Activated CD4-positive, alpha-beta T cell treated with anti-CD3 and anti-CD28 coated beads, Interleukin-2, amount 50 U/mL, for 1 hour (primary cell): ENCODE measurements around the gene PLB1.

ENCODE experiments used
- DNase-seq: peaks from one replicate; pipeline ENCODE4 v3.0.0-alpha.2; 2020

Gene PLB1

DNA sequence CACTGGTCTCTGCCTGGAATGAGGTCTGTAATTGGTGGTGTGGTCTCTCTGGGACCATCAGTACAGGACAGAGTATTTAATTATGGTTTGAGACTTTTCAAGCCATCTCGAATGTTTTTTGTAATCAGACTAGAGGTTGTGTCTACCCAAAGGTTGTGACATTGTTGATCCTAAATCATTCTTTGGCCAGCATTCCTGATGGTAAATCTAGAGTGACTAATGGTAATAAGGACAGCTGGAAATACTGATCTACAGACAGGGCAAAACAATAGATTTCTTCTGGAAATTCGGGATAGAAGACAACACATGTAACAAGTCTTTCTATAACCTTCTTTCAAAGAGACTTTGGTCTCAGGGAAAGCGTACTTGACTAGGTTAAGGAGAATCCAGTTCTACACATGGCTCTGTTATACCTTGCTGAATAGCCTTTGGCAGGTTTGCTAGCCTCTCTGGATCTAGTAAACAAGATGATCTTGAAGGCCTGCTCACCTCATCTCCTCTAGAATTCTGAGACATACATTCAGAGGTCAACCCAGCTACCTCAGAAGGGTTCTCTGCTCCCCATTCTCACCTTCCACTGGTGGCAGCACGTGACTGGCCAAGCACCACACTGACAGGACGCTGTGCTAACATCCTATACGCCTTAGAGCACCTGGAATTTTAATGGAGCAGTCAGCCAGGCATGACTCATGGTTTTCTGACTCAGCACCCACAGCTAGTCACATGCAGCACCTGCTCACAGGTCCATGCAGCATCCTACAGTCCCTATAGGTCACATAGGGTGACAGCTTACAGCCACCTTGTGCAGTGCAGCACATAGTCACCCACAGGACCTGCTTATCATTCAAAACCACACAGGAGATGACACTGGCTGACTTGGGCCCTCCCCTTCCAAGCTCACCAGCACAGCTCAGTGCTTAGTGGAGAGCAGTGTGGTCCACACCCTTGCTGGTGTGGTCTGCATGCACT, 12.2 kb downstream of the PLB1 start:
- no peak for DNase-seq

DNA sequence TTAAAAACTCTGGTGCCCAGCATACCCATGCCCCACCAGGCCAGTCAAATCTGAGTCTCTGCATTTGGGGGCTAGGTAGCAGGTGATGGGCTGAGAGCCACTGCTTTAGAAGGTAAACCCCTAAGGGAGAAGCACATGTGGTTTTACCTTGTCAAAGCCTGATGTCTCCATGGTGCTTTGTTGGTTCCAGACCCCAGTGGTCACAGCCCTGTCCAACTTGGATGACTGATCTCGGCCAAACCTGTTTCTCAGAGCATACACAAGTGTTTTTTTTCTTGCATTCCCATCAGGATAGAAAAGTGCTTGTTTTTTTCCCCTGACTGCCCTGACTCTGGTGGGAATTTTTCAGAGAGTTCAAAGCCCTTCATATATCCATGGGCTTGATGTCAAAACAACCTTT, 13.5 kb downstream of the PLB1 start:
- no peak for DNase-seq

DNA sequence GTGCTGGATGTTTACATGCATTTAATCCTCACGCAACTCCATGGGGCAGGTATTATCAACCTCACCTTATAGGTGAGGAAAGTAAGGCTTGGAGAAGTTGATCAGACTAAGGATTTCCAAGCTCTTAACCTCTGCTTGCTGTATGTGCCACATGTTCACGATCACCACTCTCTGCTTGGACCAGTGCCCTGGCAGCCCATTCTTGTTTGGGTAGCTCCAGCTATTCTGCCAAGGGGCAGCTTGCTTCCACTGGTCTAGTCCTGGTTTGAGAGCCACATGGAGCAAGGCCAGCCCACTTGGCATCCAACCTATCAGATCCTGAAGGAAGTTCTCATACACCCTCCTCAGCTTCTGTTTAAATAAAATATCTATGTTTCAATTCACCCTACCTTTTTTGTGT, 14.3 kb downstream of the PLB1 start:
- no peak for DNase-seq

DNA sequence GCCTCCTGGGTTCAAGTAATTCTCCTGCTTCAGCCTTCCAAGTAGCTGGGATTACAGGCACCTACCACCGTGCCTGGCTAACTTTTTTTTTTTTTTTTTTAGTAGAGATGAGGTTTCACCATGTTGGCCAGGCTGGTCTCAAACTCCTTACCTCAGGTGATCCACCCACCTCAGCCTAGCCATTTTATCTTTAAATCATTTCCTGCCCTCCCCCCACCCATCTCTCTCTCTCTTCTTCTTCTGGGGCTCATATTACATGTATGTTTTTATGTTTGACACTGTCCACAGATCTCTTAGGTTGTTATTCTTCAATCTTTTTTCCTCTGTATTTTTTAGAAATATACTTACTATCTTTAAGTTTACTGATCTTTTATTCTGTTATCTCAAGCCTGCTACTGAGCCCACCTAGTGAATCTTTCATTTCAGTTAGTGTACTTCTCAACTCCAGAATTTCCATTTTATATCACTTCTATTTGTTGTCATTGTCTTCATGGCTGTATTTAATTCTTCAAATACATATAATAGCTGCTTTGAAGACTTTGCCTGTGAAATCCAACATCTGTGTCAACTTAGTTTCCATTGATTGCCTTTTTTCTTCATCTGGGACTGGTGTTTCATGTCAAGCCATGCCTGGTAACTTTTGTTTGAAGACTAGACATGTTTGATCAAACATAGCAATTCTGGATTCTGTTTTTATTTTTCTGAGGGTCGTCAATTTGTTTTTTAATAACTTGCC, 16.2 kb downstream of the PLB1 start:
- no peak for DNase-seq

DNA sequence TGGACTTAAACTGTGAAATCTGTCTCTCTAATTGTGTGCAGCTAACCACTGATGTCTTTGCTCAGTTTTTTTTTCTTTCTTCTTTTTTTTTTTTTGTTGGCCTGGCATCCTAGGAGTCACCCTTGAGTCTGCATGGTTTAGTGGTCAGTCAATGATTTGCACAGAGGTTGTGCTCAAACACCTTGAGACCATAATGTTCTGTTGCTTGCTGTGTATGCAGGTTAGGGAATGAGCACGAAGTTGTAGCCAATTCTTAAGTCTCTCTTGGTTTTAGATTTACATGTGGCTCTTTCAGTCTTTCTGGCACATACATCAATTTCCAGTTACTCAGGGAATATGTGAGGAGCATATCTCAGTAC, 16.7 kb downstream of the PLB1 start:
- no peak for DNase-seq

DNA sequence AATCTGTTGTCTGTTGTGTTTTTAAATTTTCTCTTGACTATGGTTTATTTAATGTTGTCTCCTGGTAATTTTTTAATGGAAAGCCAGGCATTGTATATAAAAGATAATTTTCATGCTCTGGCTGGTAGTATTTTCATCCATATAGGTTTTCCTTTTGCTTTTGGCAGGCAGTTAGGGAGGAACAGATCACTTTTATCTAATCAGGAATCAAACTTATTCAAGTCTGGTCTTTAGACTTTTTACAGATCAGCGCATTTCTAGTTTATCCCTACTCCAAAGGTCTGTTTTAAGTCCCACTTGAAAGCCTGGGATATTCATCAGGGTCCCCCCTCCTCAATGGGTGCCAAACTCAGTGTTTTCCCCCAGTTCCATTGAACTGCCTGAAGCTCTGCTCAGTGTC, 17.2 kb downstream of the PLB1 start:
- no peak for DNase-seq

DNA sequence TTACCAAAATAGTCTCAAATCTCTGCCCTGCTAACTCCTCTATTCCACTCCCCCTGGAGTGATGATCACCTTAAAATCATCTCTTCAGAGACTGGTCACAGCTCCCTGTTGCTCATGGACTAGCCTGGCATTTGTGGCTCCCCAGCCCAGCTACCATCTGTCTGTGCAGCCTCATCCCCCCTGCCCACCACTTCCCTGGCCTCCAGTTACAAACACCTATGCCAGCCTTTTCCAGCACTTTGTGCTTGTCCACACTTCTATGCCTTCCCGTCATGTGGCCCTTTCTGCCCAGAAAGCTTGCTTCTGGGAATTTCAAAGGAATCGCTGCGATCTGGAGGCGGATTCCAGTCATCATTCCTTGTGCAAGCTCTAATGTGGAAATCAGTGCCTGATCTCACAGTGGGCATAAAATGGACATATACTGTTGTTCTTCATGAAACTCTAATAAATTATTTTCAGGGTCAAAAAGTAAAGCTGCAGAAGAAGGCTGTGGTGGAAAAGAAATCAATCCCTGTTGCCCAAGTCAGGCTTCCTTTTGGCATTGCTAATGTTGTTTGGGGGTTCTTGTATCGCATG, 19.4 kb downstream of the PLB1 start:
- no peak for DNase-seq

DNA sequence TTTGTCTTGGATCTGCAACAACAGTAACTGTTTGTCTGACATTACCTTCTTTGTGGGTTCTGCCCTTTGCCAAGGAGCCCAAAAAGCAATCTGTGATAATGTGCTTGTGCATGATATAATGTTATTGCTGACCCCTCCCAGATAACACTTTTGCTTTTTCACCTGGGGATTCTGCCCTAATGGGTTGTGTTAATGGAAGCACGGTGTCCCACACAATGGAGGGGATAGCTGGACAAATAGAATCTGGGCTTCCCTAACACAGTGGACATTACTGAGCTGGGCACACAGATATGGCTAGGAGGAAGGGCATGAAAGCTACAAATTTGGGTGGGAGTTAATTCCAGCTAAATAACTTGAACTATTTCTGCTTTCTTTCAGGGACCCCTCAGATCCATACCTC, 20.6 kb downstream of the PLB1 start:
- DNase-seq, result no peak

DNA sequence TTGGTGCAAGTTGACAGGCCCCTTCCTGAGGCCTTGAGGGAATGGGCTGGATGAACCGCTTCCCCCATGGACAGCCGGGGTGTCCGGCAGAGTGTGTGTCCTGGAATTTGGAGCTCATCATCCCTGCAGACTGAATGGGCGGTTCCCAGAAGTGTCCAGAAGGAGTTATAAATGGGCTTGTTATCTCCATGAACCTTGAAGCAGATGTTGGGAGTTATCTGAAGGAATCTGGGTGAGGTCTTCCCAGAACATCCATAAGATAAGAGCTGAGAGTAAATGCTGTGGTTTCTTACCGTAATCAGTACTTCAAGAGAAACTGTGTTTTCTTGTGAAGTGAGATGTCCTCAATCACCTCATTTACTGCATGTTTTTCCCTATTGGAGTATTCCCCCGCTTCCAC, 21.1 kb downstream of the PLB1 start:
- DNase-seq, result no peak

DNA sequence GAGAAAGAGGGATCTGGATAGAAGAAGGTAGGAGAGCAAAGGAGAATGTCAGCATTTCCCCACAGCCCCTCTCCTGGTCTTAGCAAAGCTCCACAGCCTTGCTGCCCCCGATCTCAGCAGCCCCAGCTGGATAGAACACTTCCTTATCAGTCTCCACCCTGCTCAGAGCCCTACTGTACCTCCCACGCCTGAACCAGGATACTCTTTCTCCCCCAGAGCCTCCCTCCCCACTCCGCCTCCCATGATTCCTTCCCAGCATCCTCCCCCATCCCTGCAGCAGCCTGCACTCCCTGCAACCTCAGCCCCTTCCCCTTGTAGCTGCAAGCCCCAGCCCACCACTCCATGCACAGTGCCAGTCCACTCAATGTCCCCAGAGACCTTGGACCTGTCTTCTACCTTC, 25.8 kb downstream of the PLB1 start:
- no peak for DNase-seq

DNA sequence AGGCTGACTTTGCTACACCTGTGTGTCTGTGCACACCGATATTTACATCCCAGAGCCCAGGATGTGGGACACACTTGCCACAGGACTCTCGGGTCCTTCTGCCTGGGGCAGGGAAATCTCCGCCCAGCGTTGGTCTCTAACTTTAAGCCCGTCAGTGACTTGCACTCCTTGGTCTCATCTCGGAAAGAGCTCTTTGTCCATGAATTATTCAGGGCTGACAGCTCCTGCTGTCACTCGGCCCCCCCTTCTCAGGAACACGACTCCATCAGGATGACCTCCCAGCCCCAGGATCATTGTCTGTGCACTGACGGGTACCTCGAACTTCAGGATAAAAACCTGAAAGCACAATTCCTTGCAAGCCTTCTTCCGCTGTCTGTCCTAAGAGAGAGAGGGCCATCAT, 26.6 kb downstream of the PLB1 start:
- no peak for DNase-seq

DNA sequence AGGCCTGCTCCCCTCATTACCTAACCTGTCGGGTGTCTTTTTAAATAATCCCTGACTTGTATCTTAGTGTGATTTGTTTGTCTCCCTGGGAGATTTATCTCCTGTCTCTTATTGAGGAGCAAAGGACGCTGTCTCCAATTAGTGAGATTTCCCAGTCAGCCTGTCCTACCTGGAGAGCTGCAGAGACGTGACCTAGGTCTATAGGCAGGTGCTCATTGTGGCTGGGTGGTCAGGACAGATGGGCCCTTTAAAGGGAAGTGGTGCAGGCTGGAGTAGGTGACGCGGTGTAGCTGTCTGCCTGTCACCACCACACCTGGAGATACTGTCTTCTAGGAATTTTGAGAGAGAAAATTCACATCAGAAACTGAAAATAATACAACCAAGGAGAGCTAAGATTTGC, 28.0 kb downstream of the PLB1 start:
- no peak for DNase-seq

DNA sequence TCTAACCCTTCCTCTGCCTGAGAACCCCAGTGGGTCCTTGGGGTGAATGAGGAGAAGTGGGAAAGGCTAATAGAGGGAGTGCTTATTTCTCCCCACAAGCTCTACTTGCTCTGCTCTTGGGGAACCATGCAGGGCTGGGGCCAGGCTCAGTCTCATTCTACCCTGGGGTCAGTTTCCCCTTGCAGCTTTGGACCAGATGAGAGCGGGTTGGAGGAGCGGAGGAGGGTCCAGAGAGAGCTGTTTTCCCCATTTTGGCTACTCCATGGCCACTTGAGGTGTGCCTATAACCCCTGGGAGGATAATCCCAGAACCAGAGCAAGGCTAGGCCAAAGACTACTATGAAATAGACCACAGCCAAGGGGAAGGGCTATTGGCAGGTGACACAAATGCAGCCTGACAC, 29.6 kb downstream of the PLB1 start:
- no peak for DNase-seq

DNA sequence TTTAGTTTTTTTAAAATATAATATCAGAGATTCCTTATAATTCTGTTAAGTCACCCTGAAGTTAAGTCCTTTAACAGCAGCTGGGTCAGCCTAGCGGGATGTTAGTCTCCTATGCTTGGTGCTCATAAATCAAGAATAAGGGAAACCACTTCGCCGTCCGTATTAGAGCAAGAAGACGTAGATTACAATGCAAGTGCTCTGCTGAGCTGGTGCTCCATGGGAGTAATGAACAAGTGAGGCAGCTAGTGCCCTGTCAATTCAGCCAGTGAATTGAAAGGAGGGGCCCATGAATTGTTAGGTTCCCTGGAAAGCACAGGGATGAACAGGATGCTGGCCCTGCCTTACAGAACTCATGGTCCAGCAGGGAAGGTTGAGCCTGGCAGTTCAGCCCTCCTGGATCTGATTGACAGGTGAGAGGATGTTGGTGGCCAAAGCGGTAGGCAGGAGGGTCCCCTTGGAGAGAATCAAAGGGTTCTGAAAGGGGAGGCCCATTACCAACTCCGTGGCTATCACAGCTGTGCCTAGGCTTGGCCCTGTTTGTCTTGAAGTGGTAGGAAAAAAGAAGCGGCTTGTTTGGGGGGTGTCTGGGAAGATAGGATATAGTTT, 30.8 kb downstream of the PLB1 start:
- no peak for DNase-seq

DNA sequence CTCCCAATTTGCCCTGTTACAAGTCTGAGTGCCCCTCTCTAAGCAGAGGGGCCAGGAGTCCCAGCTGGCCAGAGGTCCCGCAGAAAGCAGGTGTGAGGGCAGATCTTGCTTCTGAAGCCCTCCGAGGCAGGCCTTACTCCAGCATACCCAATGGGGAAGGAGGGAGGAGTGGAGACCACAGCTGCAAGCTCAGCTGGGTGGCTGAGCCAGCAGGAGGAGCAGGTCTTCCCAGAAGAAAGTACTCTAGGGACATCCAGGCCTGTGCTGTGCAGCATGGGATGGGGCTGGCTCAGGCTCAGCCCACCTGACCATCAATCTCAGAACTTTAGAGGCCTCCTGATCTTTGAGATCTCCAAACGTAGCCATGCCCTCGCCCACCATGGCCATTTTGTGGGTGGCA, 31.3 kb downstream of the PLB1 start:
- DNase-seq, result no peak

DNA sequence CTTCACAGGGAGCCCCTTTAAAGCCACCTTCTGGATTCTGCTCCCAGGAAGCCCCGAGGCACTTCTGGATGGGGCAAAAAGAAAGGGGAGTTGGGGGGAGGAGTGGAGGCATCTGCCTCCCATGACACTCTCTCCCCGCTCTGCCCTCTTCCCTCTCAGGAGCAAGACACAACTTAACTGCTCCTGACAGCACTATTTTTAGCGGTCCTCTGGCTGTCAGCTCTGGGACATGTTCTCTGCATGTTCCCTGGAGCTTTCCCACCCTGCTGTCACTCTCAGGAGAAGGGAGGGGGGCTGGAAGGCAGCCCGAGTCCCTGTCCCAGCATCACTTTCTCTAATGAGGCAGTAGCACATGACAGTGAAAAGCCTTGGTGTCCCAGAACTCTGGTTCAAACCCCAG, 32.3 kb downstream of the PLB1 start:
- DNase-seq, result no peak

DNA sequence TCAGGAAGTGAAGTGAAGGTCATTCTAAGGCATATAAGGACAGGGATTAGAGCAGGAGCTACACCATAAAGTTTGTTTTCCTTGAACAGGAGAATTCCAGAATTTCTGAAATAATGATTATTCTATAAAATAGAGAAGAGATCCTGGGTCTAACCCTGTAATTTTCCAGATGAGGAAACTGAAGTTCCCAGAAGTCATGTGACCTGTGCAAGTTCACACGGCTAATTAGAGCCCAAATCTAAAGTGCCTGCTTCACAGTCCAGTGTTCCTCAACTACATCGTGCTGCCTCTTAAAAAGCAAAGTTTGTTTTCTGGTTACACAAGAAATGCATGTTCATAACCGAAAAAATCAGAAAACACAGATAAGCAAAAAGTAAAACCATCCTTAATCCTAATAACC, 34.9 kb downstream of the PLB1 start:
- DNase-seq, result no peak

DNA sequence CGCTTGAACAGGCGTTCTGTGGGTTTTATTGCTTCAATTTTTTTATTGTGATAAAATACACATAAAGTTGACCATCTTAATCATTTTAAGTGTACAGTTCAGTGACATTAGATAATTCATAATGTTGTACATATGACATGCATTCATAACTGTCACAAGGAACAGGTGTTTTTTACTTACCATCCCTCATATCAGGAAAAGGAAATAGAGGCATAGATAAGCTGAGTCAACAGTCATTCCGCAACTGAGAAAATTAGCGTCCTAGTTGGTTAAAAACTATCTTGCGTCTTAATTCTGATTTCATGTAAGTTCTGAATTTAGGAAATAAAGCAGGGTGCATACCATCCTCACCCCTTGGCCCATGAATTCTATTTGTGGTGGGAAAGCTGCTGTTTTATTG, 36.5 kb downstream of the PLB1 start:
- DNase-seq, result no peak

DNA sequence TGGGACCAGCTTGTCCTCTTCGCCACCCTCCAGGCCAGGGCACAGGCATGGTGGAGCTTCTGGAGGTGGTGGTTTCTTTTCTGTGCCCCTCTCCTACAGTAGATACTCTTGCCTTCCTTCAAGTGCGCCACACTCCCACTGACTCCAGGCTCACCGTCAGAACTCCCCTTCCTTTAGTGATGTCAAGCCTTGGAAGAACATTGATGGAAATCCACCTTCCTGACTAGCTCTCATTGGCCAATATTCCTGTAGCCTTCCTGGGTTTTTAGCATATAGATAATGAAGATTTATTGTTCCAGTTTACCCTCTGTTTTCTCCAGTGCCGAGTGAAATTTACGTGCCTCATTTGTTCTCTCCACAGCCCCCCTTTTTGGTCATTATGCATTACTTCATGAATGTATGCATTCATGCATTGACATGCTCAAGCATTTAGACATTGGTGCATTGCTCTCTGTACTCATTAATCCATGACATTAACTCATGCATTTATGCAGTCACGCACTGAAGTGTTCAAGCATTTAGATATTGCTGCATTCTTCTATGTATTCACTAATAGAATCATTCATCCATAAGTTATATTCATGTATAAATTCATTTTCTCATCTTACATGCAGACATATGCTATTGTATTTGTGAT, 37.3 kb downstream of the PLB1 start:
- no peak for DNase-seq

DNA sequence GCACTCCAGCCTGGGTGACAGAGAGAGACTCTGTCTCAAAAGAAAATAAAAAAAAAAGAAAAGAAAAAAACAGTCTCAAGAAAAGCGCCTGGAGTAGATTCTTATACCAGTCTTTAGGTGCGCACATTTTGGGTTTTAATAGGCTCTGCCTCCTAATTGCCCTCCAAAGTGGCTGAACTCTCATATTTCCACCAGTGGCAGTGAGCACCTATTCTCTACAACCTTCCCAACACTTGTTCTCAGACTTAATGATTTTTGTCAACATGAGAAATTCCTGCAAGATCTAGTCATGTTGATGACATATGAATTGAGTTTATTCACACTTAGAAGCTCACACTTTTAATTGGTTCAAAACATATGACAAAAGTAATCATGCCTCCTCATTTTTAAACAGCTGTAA, 39.0 kb downstream of the PLB1 start:
- no peak for DNase-seq

DNA sequence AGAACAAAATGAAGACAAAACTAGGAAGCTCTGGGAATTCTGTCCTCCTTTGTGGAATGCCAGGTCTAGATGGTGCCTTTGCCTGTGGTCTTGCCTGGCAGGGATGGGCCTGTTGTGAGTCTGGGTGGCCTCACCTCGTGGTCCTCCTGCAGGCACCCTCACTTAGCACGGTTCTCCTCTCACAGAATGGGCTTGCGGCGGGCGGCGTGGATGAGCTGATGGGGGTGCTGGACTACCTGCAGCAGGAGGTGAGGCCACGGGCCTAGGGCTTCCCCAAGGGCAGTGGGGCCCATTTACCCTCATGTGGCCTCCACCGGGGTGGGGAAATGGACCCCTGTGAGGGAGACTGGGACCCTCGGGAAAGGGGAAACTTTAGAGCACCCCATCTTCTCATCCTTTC, 42.3 kb downstream of the PLB1 start:
- DNase-seq, result no peak

DNA sequence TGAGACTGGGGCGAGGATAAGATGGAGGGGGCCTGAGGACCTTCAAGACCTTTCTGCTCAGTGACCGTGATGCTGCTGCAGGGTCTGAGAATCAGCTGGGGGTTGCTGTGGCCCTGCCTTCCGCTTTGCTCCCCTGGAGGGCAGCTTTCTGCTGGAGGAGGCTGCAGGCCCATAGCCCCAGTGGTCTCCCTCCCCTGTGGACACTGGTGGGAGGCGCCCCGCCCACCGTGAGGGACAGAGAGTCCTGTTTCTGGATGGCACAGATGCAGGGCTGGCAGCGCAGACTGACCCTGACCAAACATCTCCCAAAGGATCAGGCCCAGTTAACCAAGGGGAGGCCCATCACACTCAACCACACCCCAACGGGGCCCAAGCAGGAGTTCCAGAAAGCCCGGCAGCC, 42.8 kb downstream of the PLB1 start:
- no peak for DNase-seq

DNA sequence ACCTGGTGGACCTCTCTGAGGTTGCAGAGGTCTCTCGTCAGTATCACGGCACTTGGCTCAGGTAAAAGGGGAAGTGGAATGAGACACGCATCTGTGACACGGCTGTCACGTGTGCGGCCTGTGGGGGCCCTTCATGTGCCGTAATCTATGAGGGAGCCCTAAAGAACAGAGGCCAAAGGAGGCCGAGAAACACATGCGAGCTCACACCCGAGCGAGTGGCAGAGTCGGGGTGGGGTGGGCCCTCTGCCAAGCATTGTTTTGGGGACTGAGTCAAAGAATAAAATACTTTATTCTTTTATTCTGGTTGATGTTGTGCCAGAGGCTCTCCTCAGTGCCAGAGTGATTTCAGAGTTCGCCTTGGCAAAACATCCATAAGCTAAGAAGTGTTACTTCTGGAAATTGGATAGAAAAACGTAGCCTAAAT, 43.3 kb downstream of the PLB1 start:
- no peak for DNase-seq
